GM19043 (cell line): ENCODE data around the gene CIRBP.
"Not testable (repeated sequence)": the region's sequence is repeated elsewhere in the genome, so short reads cannot be mapped to it uniquely, and the experiment has no call there.

Source experiments
- ATAC-seq: cut with Tn5 transposase; IDR thresholded peaks from one replicate; pipeline ENCODE4 v1.9.1; 2021; ENCODE audit warnings: low read depth; ENCODE audit not compliant: unreplicated experiment

The CIRBP gene

GRCh38 chr19:1241417-1242095 is 27.6 kb upstream of the CIRBP start, which contains the start of gene ATP5F1D:
TSS of gene ATP5F1D (plus strand) at chr19:1241751. CDS start at chr19:1241851, 100 bp downstream.
- ATAC-seq: peak; percentile 54

GRCh38 chr19:1243768-1244692 is 25.1 kb upstream of the CIRBP start:
- ATAC-seq: no peak

- no peak for ATAC-seq
These were observed 24.3 kb upstream of the CIRBP start for GRCh38 chr19:1244693-1245451.

- no peak for ATAC-seq
These were observed 23.5 kb upstream of the CIRBP start for GRCh38 chr19:1245494-1246264.

- not testable (repeated sequence) for ATAC-seq
These were observed 22.7 kb upstream of the CIRBP start for GRCh38 chr19:1246265-1247087.

- ATAC-seq: no peak
These were observed 21.4 kb upstream of the CIRBP start for GRCh38 chr19:1247748-1248138.

- ATAC-seq: peak; percentile 5
These were observed 20.9 kb upstream of the CIRBP start, which contains the start of gene MIDN for GRCh38 chr19:1248139-1248785. TSS of gene MIDN (plus strand) at chr19:1248583. CDS start at chr19:1250297, 1,714 bp downstream.

- ATAC-seq: peak; percentile 23
These were observed 20.3 kb upstream of the CIRBP start for GRCh38 chr19:1248786-1249297.

GRCh38 chr19:1249298-1249989 is 19.7 kb upstream of the CIRBP start:
- ATAC-seq: peak; percentile 38

- no peak for ATAC-seq
These were observed 19.1 kb upstream of the CIRBP start for GRCh38 chr19:1249990-1250436.

- no peak for ATAC-seq
These were observed 18.5 kb upstream of the CIRBP start for GRCh38 chr19:1250437-1251260.

- no peak for ATAC-seq
These were observed 17.6 kb upstream of the CIRBP start for GRCh38 chr19:1251330-1252220.

GRCh38 chr19:1252221-1252820 is 16.8 kb upstream of the CIRBP start:
- no peak for ATAC-seq

- no peak for ATAC-seq
These were observed 16.2 kb upstream of the CIRBP start for GRCh38 chr19:1252821-1253513.

GRCh38 chr19:1253514-1254080 is 15.5 kb upstream of the CIRBP start:
- ATAC-seq: no peak
